Tibial nerve (tissue), 4 donors: ENCODE data around the gene TPD52L1.

Source experiments
- CTCF ChIP-seq, 5 experiments: fragments of 200-600 bp in 3 of 5; fragments of 450-650 bp in 2 of 5; sonication (generic) in 3 of 5; IDR thresholded peaks; one replicate each; pipeline ENCODE4 v1.5.1; 2016 to 2019; ENCODE audit warnings: antibody characterized with exemption in 5 of 5, mild to moderate bottlenecking in 3 of 5, moderate library complexity in 2 of 5
- EP300 ChIP-seq, 2 donors: sonication (generic); formaldehyde crosslinking; IDR thresholded peaks; one replicate each; pipeline ENCODE4 v1.6.1; 2017; ENCODE audit warnings: antibody characterized with exemption in 2 of 2, mild to moderate bottlenecking in 1 of 2
- POLR2A ChIP-seq, 2 donors: fragments of 450-650 bp; IDR thresholded peaks; one replicate each; pipeline ENCODE4 v1.6.1; 2017; ENCODE audit warnings: antibody characterized with exemption in 2 of 2, mild to moderate bottlenecking in 2 of 2, moderate library complexity in 2 of 2

- TF ChIP-seq CTCF (IDR thresholded peaks at IDR 0.05), result peak; percentile 72 to 81 (median 74)
- no peak for TF ChIP-seq POLR2A (IDR thresholded peaks at IDR 0.05)
- no peak for TF ChIP-seq EP300 (IDR thresholded peaks at IDR 0.05)
Observed at GRCh38 chr6:125114248-125114858, 39.2 kb upstream of the TPD52L1 start.
